Dermis blood vessel endothelial cell (primary cell): ENCODE data around the gene QPCTL. TPM values are rescaled to one million over a fixed set of nuclear protein-coding genes. Genes with fewer than 3 reads are reported as not detected.

Source experiments
- DNase-seq: peaks from one replicate; pipeline ENCODE4 v3.0.0; 2010
- total RNA-seq: library from RNA; depleted of rRNA; stranded (reverse); fragments of >200 nt; gene quantifications from 2 replicates; pipeline ENCODE4 v1.2.3, GENCODE V29; 2014

The QPCTL gene
- 8.3 and 11.8 TPM in 2 replicates for total RNA-seq

DNA sequence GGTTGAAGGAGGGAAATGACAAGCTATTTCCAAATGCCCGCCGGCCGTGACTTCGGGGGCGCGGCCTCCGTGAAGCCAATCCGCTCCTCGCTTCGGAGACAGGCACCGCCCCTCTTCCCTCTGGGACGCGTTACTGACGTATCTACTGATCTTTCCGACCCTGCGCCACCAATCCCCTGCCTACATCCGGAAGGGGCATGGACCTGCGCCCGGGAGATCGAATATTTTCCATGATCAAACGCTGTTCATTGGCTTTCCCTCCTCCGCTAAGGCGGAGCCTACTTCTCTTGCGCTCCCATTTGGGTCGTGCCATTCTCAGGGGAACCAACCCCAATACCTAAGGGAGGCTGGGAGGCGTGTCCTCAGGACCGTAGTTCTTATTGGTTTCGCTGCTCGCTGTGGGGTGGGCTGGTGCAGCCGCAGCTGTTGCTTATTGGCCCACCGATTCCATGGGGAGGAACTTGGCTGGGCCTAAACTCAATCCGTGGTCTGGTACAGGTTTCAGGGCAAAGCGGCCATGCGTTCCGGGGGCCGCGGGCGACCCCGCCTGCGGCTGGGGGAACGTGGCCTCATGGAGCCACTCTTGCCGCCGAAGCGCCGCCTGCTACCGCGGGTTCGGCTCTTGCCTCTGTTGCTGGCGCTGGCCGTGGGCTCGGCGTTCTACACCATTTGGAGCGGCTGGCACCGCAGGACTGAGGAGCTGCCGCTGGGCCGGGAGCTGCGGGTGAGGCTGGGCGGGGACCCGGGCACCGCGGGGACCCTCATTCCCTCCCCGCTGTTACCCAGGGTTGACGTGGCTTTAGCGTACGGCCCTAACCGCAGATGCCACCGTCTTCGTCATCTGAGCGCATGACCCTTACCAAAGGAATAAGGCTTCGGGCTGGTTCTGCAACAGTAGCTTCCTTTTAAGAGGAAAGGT, at the start of gene QPCTL:
TSS of gene QPCTL (plus strand) at position 480 of the 919 bp plus-strand sequence. CDS start at position 518, 38 bp downstream.
- peak; percentile 100 for DNase-seq

DNA sequence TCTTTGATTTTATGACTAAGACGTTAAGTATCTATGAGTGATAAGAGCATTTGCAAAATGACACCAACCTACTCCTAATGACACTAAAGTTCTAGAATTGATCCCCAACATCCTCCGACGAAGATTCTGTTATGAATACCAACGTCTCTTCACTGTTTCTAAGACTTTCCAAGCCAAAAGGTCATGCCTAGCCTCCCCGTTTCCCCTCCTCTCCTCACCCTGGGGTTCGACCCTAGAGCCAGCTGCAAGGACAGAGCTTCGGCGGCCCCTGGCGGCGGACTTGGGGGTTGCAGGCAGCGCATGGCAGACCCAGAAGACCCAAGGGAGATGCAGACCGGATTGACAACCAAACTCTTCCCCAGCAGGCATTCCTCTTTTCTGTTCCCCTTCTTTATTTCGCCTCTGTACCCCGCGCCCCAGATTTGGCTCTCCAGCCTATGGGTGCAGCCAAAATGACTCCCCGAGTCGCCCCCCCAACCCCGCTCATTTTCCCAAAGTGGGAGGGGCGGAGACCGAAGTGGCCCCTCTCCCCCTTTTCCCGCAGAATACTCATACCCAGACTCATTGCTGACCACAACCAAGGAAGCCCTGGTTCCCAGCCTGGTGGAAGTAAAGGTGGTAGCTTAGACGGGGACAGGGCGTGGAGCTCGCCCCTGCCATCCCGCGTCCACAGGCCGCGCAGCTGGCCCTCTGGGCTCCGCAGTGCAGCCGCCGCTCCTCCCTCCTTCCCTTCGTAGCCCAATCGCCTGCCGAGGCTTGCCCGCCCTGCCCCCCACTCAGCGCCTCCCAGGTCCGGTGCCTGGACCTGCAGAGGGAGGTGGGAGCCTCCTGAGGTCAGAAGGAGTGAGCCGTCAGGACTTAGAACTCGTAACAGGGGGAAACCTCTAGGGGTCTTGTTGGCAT, 49.2 kb upstream of the QPCTL start:
- peak; percentile 88 for DNase-seq

DNA sequence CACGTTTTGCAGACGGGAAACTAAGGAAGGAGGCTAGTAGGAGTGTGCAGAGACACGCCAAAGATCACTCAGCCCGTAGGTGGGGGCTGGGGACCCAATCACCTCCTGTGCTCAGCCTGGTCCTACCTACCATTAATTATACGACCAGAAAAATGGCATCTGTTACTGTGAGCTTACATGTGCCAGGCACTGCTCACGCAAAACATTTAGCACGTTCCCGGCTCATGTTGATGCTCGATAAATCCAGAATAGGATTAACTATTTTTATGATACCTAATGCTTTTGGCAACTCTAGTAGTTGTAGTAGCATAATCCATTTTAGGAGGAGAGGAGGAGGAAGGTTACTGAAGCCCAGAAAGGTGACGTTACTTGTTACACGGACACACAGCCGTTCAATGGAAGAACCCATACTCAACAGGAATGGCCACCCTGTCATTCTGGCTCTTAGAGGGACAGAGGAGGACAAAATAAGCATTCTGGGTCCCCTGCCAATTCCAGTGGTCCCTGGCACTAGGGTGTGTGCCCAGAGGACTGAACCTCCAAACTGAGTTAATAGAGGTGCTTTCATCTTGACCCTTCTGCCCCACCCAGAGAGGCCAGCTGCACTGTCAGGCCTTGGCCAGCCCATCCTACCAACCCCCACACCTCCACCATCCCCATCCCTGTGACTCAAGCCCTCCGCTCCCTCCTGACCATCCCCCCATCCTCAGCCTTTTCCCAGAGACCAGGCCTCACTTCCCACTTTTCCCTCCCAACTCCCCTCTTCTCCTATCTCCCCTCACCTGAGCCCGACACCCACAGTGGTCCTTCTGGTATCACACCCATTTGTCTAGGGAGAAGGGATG, 48.3 kb upstream of the QPCTL start:
- DNase-seq, result no peak

- no peak for DNase-seq
These were observed 47.3 kb upstream of the QPCTL start for GRCh38 chr19:45645068-45645630.

DNA sequence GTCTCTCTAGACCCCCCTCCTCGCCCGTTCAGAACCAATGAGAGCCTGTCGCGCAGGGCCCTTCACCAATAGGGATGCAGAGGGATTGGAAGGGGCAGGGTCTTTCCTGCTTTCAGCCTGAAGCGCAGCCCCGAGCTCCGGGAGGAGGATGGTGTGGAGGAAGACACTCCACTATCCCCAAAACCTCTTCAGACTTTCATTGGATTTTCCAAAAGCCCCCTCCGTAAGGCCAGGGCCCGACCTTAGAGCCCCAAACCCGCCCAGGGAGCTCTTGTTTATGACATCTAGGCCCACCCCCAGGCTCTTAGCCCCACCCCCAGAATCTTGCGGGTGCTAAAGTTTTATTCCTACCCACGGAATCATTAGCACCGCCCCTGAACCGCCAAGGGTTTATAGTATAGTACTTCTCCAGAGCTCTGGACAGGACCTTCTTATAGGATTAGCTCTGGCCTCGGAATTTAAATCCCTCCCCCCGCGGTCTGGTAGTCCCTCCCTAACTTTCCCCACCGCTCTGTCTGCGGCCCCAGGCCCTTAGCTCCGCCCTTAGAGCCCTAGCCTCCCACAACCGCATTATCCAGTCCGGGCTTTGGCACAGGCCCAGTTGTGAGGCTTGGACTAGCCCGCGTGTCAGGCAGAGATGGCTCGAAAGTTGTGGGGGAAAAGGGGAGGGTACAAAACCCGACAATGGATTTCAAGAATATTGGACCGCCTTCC, 46.7 kb upstream of the QPCTL start:
- peak; percentile 92 for DNase-seq

GRCh38 chr19:45646345-45646698, 46.1 kb upstream of the QPCTL start:
- DNase-seq, result peak; percentile 30

- no peak for DNase-seq
These were observed 41.7 kb upstream of the QPCTL start for GRCh38 chr19:45650722-45651121.

GRCh38 chr19:45653634-45654033, 38.8 kb upstream of the QPCTL start:
- no peak for DNase-seq

- no peak for DNase-seq
These were observed 37.4 kb upstream of the QPCTL start for GRCh38 chr19:45655073-45655472.

DNA sequence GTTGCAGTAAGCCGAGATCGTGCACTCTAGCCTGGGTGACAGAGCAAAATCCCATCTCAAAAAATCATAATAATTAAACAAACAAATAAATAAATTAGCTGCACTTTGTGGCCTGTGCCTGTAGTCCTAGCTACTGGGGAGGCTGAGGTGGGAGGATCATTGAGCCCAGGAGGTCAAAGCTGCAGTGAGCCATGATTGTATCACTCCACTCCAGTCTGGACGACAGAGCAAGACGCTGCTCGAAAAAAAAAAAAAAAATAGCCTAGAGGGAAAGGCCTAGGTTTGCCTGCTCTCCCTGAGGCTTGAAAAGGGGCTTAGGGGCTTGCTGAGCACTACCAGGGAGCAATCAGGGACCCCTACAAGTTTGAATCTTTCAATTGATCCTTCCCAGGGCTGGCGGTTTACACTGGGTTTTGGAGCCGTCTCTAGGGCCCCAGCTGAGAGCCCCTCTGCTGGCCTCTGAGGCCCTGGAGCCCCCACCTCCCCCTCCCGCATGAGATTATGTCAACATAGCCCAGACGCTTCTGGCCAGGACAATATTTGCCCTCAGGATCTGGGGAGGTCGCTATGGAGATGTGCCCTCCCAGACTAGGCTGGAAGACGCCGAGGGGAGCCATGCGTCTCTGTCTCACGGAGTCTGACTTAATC, 34.8 kb upstream of the QPCTL start:
- DNase-seq, result no peak

DNA sequence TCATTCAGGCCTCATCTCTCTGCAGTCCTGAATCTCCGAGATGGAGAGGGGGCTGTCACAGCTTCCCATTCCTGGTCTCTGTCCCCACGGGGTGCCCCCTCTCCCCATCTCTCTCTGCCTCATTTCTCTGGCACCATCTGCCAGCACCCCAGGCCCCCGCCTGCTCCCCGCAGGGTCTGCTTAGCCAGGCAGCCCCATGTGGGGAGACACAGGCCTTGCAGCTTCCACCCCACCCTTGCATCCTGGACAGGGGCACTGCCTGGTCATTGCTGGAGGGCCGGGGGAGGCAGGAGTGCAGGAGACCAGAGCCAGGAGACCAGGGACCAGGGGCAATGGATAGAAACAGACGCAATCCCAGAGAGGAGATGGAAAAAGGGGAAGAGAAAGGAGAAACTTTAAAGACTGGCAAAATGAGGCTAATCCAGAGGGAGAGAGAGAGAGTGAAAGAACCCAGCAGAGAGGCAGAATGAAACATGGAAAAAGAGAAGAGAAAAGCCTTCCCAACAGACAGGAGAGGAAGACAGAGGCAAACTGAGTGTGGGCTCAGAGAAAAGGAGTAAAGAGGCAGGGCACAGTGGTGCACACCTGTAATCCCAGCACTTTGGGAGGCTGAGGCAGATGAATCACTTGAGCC, 33.3 kb upstream of the QPCTL start:
- DNase-seq, result no peak

- no peak for DNase-seq
These were observed 31.8 kb upstream of the QPCTL start for GRCh38 chr19:45660636-45661035.

GRCh38 chr19:45663800-45664199, 28.7 kb upstream of the QPCTL start:
- DNase-seq, result no peak

- DNase-seq, result no peak
These were observed 27.9 kb upstream of the QPCTL start for GRCh38 chr19:45664575-45664974.

GRCh38 chr19:45667620-45668341, 24.7 kb upstream of the QPCTL start, which contains the start of gene GIPR:
Gene GIPR (plus strand): TSS chr19:45668221. CDS start chr19:45669521, 1,300 bp downstream.
- DNase-seq, result no peak

DNA sequence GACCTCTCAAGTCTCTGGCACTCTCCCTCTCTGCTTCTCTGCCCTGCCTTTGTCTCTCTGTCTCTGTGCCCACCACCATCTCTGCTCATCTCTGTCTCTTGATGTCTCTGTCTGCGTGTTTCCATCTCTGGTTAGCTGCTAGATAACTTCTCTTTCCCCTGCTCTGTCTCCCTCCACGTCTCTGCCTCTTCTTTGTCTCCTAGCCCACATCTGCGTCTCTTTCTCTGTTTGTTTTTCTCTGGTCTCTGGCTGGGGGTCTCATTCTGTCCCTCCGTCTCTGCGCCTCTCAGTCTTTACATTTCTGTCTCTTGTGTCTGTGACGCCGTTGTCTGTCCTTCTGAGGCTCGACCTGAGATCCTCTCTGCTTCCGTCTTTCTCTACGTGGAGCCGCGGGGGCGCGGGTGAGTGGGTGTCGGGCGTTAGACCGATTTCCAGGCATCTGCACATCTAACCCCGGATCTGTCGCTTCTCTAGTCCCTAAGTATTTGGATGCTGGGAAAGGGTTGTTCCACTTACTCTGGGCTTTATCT, 24.1 kb upstream of the QPCTL start:
- no peak for DNase-seq

- peak; percentile 68 for DNase-seq
These were observed 21.6 kb upstream of the QPCTL start for GRCh38 chr19:45670670-45671453.

GRCh38 chr19:45674946-45675345, 17.5 kb upstream of the QPCTL start:
- no peak for DNase-seq
